B cell (primary cell): Measurements from ENCODE around the gene SSTR4. TPM values are rescaled to one million over a fixed set of nuclear protein-coding genes. Genes with fewer than 3 reads are reported as not detected.

Source experiments
- ATAC-seq: fragments of 200-7000 bp; cut with Tn5 transposase; one replicate; pipeline ENCODE4 v1.10.0; 2021; ENCODE audit warnings: low read depth, mild to moderate bottlenecking, moderate number of reproducible peaks, moderate library complexity
- CTCF ChIA-PET: fragments of 350-600 bp; sonication (Branson Sonifier 250); formaldehyde crosslinking; loops from one replicate; lab custom pipeline; 2021; ENCODE audit warnings: antibody characterized with exemption, inconsistent platforms; lab: Charles Lee
- POLR2A ChIA-PET: fragments of 350-600 bp; sonication (Branson Sonifier 250); formaldehyde crosslinking; loops from one replicate; lab custom pipeline; 2021; ENCODE audit warnings: antibody characterized with exemption; lab: Charles Lee
- DNase-seq: peaks from one replicate; pipeline ENCODE4 v3.0.0; 2013
- H2AFZ ChIP-seq: 2 replicates; pipeline ENCODE4 v1.6.1; 2012; ENCODE audit warnings: mild to moderate bottlenecking, low read depth, low read length; ENCODE audit not compliant: insufficient read depth, poor library complexity, severe bottlenecking
- H3K27ac ChIP-seq, 2 donors: 1 replicate in 1 of 2; 2 replicates in 1 of 2; pipeline ENCODE4 v1.5.1; 2012 to 2013; ENCODE audit warnings: low read length in 2 of 2, mild to moderate bottlenecking in 2 of 2, moderate library complexity in 1 of 2
- H3K27me3 ChIP-seq, 4 experiments: fragments of 200-600 bp in 1 of 4; sonication (generic) in 1 of 4; replicated peaks in 1 of 4; 1 replicate in 2 of 4; 2 replicates in 2 of 4; pipeline versions ENCODE4 v1.6.1 to v1.7.0; 2013 to 2016; ENCODE audit warnings: low read length in 3 of 4, mild to moderate bottlenecking in 2 of 4, mixed read lengths in 1 of 4, moderate library complexity in 1 of 4; ENCODE audit not compliant: insufficient read depth in 4 of 4, control insufficient read depth in 3 of 4; ENCODE audit errors: control extremely low read depth in 1 of 4
- H3K36me3 ChIP-seq, 2 experiments: replicated peaks in 1 of 2; 1 replicate in 1 of 2; 2 replicates in 1 of 2; pipeline versions ENCODE4 v1.6.1 to v1.7.1; 2013; ENCODE audit warnings: low read length in 1 of 2; ENCODE audit not compliant: insufficient read depth in 2 of 2, control insufficient read depth in 1 of 2; ENCODE audit errors: control extremely low read depth in 1 of 2, extremely low read depth in 1 of 2
- H3K4me1 ChIP-seq, 2 donors: fragments of 200-600 bp in 1 of 2; sonication (generic) in 1 of 2; 1 replicate in 1 of 2; 2 replicates in 1 of 2; pipeline versions ENCODE4 v1.5.1 to v1.6.1; 2013 to 2017; ENCODE audit warnings: low read length in 2 of 2; ENCODE audit not compliant: control insufficient read depth in 2 of 2, insufficient read depth in 2 of 2
- H3K4me2 ChIP-seq: replicated peaks from 2 replicates; pipeline ENCODE3; 2012; ENCODE audit warnings: mild to moderate bottlenecking, low read depth, low read length; ENCODE audit not compliant: poor library complexity, severe bottlenecking
- H3K4me3 ChIP-seq, 5 experiments: fragments of 200-600 bp in 1 of 5; sonication (generic) in 1 of 5; 1 replicate in 3 of 5; 2 replicates in 2 of 5; pipeline versions ENCODE4 v1.5.1 to v1.7.0; 2011 to 2016; ENCODE audit warnings: low read length in 4 of 5, mild to moderate bottlenecking in 4 of 5, low read depth in 2 of 5, control low read depth in 1 of 5, moderate library complexity in 1 of 5; ENCODE audit not compliant: insufficient read depth in 1 of 5; ENCODE audit errors: control extremely low read depth in 1 of 5, extremely low read depth in 1 of 5
- H3K79me2 ChIP-seq: fragments of 200-600 bp; sonication (generic); one replicate; pipeline ENCODE4 v1.6.0; 2016; ENCODE audit warnings: low read length; ENCODE audit not compliant: control insufficient read depth, insufficient read depth
- H3K9ac ChIP-seq: fragments of 200-600 bp; sonication (generic); 2 replicates; pipeline ENCODE4 v1.6.1; 2017; ENCODE audit warnings: mild to moderate bottlenecking, low read length, moderate library complexity
- H3K9me3 ChIP-seq, 3 donors: one replicate each; pipeline versions ENCODE4 v1.6.1 to v1.7.1; 2013; ENCODE audit warnings: low read length in 2 of 3; ENCODE audit not compliant: control insufficient read depth in 2 of 3, insufficient read depth in 1 of 3; ENCODE audit errors: control extremely low read depth in 1 of 3
- H4K20me1 ChIP-seq: 2 replicates; pipeline ENCODE4 v1.6.0; 2012; ENCODE audit warnings: mild to moderate bottlenecking, low read length; ENCODE audit not compliant: insufficient read depth, control insufficient read depth, poor library complexity, severe bottlenecking
- H3K27ac Mint-ChIP-seq: one replicate; pipeline ENCODE4 v1.8.0; 2021; ENCODE audit warnings: mixed read lengths
- H3K27me3 Mint-ChIP-seq: one replicate; pipeline ENCODE4 v1.8.0; 2021; ENCODE audit warnings: mixed read lengths
- H3K4me1 Mint-ChIP-seq: one replicate; pipeline ENCODE4 v1.8.0; 2021; ENCODE audit warnings: mixed read lengths
- H3K4me3 Mint-ChIP-seq: one replicate; pipeline ENCODE4 v1.8.0; 2021; ENCODE audit warnings: mixed read lengths
- H3K9me3 Mint-ChIP-seq: one replicate; pipeline ENCODE4 v1.8.0; 2022; ENCODE audit warnings: mixed read lengths; ENCODE audit not compliant: insufficient read depth
- CTCF ChIP-seq: fragments of 200-600 bp; IDR thresholded peaks from one replicate; pipeline ENCODE4 v1.8.0; 2022; ENCODE audit warnings: antibody characterized with exemption, mild to moderate bottlenecking
- EZH2 ChIP-seq: IDR thresholded peaks from 2 replicates; pipeline ENCODE4 v1.6.1; 2012; ENCODE audit warnings: borderline replicate concordance, low read depth, mild to moderate bottlenecking, moderate library complexity, low read length; ENCODE audit not compliant: insufficient read depth, poor library complexity, severe bottlenecking
- WGBS: methylation state at CpG from one replicate; pipeline ENCODE4 v1.1.5; 2013; ENCODE audit warnings: missing lambda C conversion rate; ENCODE audit not compliant: insufficient coverage; 5-methylcytosine and 5-hydroxymethylcytosine counted together
- intact Hi-C: fragments of 100-400 bp; cut with micrococcal nuclease; formaldehyde crosslinking; loops from one replicate; pipeline ENCODE4 v1.10.0; 2022
- polyA plus RNA-seq: library from polyadenylated mRNA; depleted of rRNA; stranded (reverse); fragments of >200 nt; gene quantifications from 2 replicates; pipeline ENCODE4 v1.2.3, GENCODE V29; 2012
- total RNA-seq, 2 donors: library from RNA; stranded (reverse); fragments of 120-200 nt in 1 of 2; gene quantifications; 1 replicate in 1 of 2; 2 replicates in 1 of 2; pipeline versions ENCODE4 v1.2.3 to v1.2.4, GENCODE V29; 2013 to 2022

The SSTR4 gene
- total and polyA plus RNA-seq, 2 donors (not counting 1 experiment from before 2014, with no cell fraction given): not detected

GRCh38 chr20:23036371-23036770, 1.3 kb downstream of the SSTR4 start:
- Histone ChIP-seq H3K36me3 (no peaks in the 10 kb centered on the region), H3K27me3 (peaks cover 0 to 12% (median 0%) of the 10 kb centered on the region in 4 experiments), H2AFZ (no peak overlapping the region), H3K4me2 (no peak overlapping the region), H3K4me1 (no peaks in the 10 kb centered on the region), H3K4me3 (no peak overlapping the region), H4K20me1 (no peaks in the 10 kb centered on the region), H3K27ac (no peak overlapping the region), H3K9me3 (peaks cover 0 to 5% (median 0%) of the 10 kb centered on the region in 3 donors), H3K79me2 (no peaks in the 10 kb centered on the region), H3K9ac (no peak overlapping the region)
- DNase-seq (no peak), ATAC-seq (no peak)
- WGBS: 90% methylated on average over 11 of the region's 11 CpGs
- H3K4me1 Mint-ChIP-seq: no peaks in the 10 kb centered on the region
- no peaks in the 10 kb centered on the region for H3K9me3 Mint-ChIP-seq
- no peak overlapping the region for H3K4me3 Mint-ChIP-seq
- ChIA-PET POLR2A (no interaction called here), CTCF (no interaction called here)
- TF ChIP-seq CTCF (no peak), EZH2 (no peak)
- intact Hi-C loops: no loop called here
- no peak overlapping the region for H3K27ac Mint-ChIP-seq
- H3K27me3 Mint-ChIP-seq: peaks cover 37% of the 10 kb centered on the region

- no peak overlapping the region for H3K27ac ChIP-seq
- H3K4me1 Mint-ChIP-seq: no peaks in the 10 kb centered on the region
- no peaks in the 10 kb centered on the region for H3K79me2 ChIP-seq
- CTCF ChIA-PET: no interaction called here
- no peaks in the 10 kb centered on the region for H3K4me1 ChIP-seq
- no peak overlapping the region for H3K4me3 Mint-ChIP-seq
- no peak overlapping the region for H3K9ac ChIP-seq
- no peaks in the 10 kb centered on the region for H4K20me1 ChIP-seq
- H3K36me3 ChIP-seq: no peaks in the 10 kb centered on the region
- H3K27me3 ChIP-seq: peaks cover 0 to 12% (median 0%) of the 10 kb centered on the region in 4 experiments
- H3K9me3 Mint-ChIP-seq: no peaks in the 10 kb centered on the region
- peaks cover 32% of the 10 kb centered on the region for H3K27me3 Mint-ChIP-seq
- TF ChIP-seq EZH2 (no peak), CTCF (no peak)
- POLR2A ChIA-PET: no interaction called here
- H3K9me3 ChIP-seq: peaks cover 0 to 5% (median 0%) of the 10 kb centered on the region in 3 donors
- ATAC-seq (no peak), DNase-seq (no peak)
- no peak overlapping the region for H3K27ac Mint-ChIP-seq
- no peak overlapping the region for H3K4me3 ChIP-seq
- intact Hi-C loops: no loop called here
- H2AFZ ChIP-seq: no peak overlapping the region
- WGBS: no CpG with 5 or more reads among the region's 3 CpGs
- no peak overlapping the region for H3K4me2 ChIP-seq
Measured at GRCh38 chr20:23037017-23037481, 1.9 kb downstream of the SSTR4 start.
